NCI-H82 (cell line): Measurements from ENCODE around the gene ZNF674.
A peak's percentile ranks its signal among the peaks of the same experiment; 100 is the strongest.

ENCODE experiments used
- DNase-seq: peaks from one replicate; lab custom pipeline; 2025; lab: John Stamatoyannopoulos, UW

Gene ZNF674

GRCh38 chrX:46545111-46546005 is at the start of gene ZNF674:
Gene ZNF674 (minus strand): TSS chrX:46545421. CDS start chrX:46542087, 3,334 bp downstream.
- DNase-seq = peak; percentile 96

GRCh38 chrX:46589977-46590723 is 44.9 kb upstream of the ZNF674 start:
- no peak for DNase-seq

GRCh38 chrX:46588263-46588662 is 43.0 kb upstream of the ZNF674 start:
- DNase-seq = no peak

GRCh38 chrX:46587753-46588171 is 42.5 kb upstream of the ZNF674 start:
- no peak for DNase-seq

GRCh38 chrX:46587158-46587557 is 41.9 kb upstream of the ZNF674 start:
- DNase-seq = no peak

- DNase-seq = no peak
These were observed 39.5 kb upstream of the ZNF674 start for GRCh38 chrX:46584736-46585135.

GRCh38 chrX:46582966-46583365 is 37.7 kb upstream of the ZNF674 start:
- no peak for DNase-seq

- DNase-seq = no peak
These were observed 37.1 kb upstream of the ZNF674 start for GRCh38 chrX:46582325-46582724.

- no peak for DNase-seq
These were observed 35.4 kb upstream of the ZNF674 start for GRCh38 chrX:46580613-46581012.

GRCh38 chrX:46579250-46579649 is 34.0 kb upstream of the ZNF674 start:
- no peak for DNase-seq

GRCh38 chrX:46577221-46578005 is 32.2 kb upstream of the ZNF674 start:
- no peak for DNase-seq

- DNase-seq = no peak
These were observed 31.2 kb upstream of the ZNF674 start for GRCh38 chrX:46576458-46576857.

GRCh38 chrX:46575991-46576392 is 30.8 kb upstream of the ZNF674 start:
- DNase-seq = peak; percentile 40

- no peak for DNase-seq
These were observed 30.4 kb upstream of the ZNF674 start for GRCh38 chrX:46575586-46575985.

- DNase-seq = peak; percentile 50
These were observed 29.7 kb upstream of the ZNF674 start for GRCh38 chrX:46574774-46575381.

GRCh38 chrX:46573892-46574773 is 28.9 kb upstream of the ZNF674 start:
- DNase-seq = peak; percentile 76

- peak; percentile 86 for DNase-seq
These were observed 28.2 kb upstream of the ZNF674 start, which contains the start of gene CHST7 for GRCh38 chrX:46573331-46573891. Gene CHST7 (plus strand): TSS chrX:46573765. CDS start chrX:46573932, 167 bp downstream.

GRCh38 chrX:46572340-46572936 is 27.2 kb upstream of the ZNF674 start:
- no peak for DNase-seq

GRCh38 chrX:46571423-46572339 is 26.5 kb upstream of the ZNF674 start:
- no peak for DNase-seq
